Measurements from ENCODE around the gene GRK3. TPM values are rescaled to one million over a fixed set of nuclear protein-coding genes. Genes with fewer than 3 reads are reported as not detected.

Gene GRK3
- total and polyA plus RNA-seq, 10 of the 15 experiments (the other 5 are each of a cell fraction or from before 2014, with no cell fraction given) = 3.1 to 35.1 (median 14.7) TPM

- Histone ChIP-seq H3K36me3 (ENCODE audit: control insufficient read depth in 2 of 2, insufficient read depth in 2 of 2, low read length in 1 of 2) (no peaks in the 10 kb centered on the region), H3K27me3 (replicated peaks in 1 of 2; ENCODE audit: control insufficient read depth in 2 of 2, insufficient read depth in 2 of 2, low read length in 1 of 2) (no peaks in the 10 kb centered on the region), H3K4me1 (ENCODE audit: control insufficient read depth, insufficient read depth, low read length) (no peaks in the 10 kb centered on the region), H3K9ac (ENCODE audit: control insufficient read depth, insufficient read depth, low read length) (no peak overlapping the region), H3K4me2 (ENCODE audit: control insufficient read depth, insufficient read depth) (no peak overlapping the region), H3K9me3 (replicated peaks; ENCODE audit: control insufficient read depth, insufficient read depth, low read length) (peaks cover 2% of the 10 kb centered on the region; the same call in 2 of the 3 replicates), H3K4me3 (no peak overlapping the region), H2AFZ (ENCODE audit: control insufficient read depth, low read depth, low read length) (no peak overlapping the region), H3K79me2 (ENCODE audit: control insufficient read depth, insufficient read depth, low read length) (no peaks in the 10 kb centered on the region), H4K20me1 (ENCODE audit: control insufficient read depth, insufficient read depth) (no peaks in the 10 kb centered on the region), H3K27ac (ENCODE audit: control insufficient read depth, insufficient read depth) (no peak overlapping the region)
- ChIA-PET POLR2A (interaction anchor here (0.7 kb wide), 1 partner anchor 223 kb away, joined by 3 read pairs; no protein-coding TSS in a partner anchor), CTCF (interaction anchor here (1.5 to 2.4 kb wide), 2 partner anchors 10 to 219 kb away, joined by 6 to 10 read pairs; no protein-coding TSS in a partner anchor), SMC1A (ENCODE audit: uncharacterized antibody, unreplicated experiment) (interaction anchor here (0.9 to 1.7 kb wide), 3 partner anchors 10 to 34 kb away, joined by 3 to 4 read pairs (median 4); no protein-coding TSS in a partner anchor), RAD21 (ENCODE audit: unreplicated experiment) (interaction anchor here (0.6 to 1.0 kb wide), 2 partner anchors 10 to 196 kb away, joined by 3 read pairs; no protein-coding TSS in a partner anchor)
- WGBS (ENCODE audit: insufficient coverage, insufficient replicate concordance, low lambda C conversion rate, missing lambda C conversion rate) = 63% methylated on average over 7 of the region's 7 CpGs
- FAIRE-seq (no peak), ATAC-seq (no peak), DNase-seq (ENCODE audit: low read depth, low spot score) (no peak)
- no TSS peak for BruUV-seq (replicated peaks)
- intact Hi-C loops (cut with micrococcal nuclease; ENCODE audit: unreplicated experiment) (no loop called here), in situ Hi-C loops (cut with MboI) (no loop called here)
- TF ChIP-seq PAX5 (IDR thresholded peaks at IDR 0.05; ENCODE audit: borderline replicate concordance, low read depth, low read length) = no peak
- TF ChIP-seq GABPA (IDR thresholded peaks at IDR 0.05; ENCODE audit: low read depth) = no peak
- no peak for TF ChIP-seq CHD2 (IDR thresholded peaks at IDR 0.05; ENCODE audit: borderline replicate concordance, low read depth, low read length)
- TF ChIP-seq ZNF274 (IDR thresholded peaks at IDR 0.05; ENCODE audit: insufficient read depth, insufficient read length) = no peak
- no peak for TF ChIP-seq MXI1 (IDR thresholded peaks at IDR 0.05; ENCODE audit: low read depth, low read length)
- TF ChIP-seq POLR2A (IDR thresholded peaks at IDR 0.05; ENCODE audit: low read depth, low read length) = no peak
- no peak for TF ChIP-seq JUND (IDR thresholded peaks at IDR 0.05; ENCODE audit: low read depth, low read length)
- TF ChIP-seq YBX1 (IDR thresholded peaks at IDR 0.05) = no peak
- no peak for TF ChIP-seq ZNF592 (IDR thresholded peaks at IDR 0.05)
These were observed 198.8 kb downstream of the GRK3 start for GRCh38 chr22:25763239-25763777.

All from GM12878 (cell line).